ENCODE results near the gene ARMC5. TPM values are rescaled to one million over a fixed set of nuclear protein-coding genes. Genes with fewer than 3 reads are reported as not detected.

Gene ARMC5
- total and polyA plus RNA-seq, 9 of the 15 experiments (the other 6 are each of a cell fraction or from before 2014, with no cell fraction given): 0.11 to 13.5 (median 2.1) TPM

DNA sequence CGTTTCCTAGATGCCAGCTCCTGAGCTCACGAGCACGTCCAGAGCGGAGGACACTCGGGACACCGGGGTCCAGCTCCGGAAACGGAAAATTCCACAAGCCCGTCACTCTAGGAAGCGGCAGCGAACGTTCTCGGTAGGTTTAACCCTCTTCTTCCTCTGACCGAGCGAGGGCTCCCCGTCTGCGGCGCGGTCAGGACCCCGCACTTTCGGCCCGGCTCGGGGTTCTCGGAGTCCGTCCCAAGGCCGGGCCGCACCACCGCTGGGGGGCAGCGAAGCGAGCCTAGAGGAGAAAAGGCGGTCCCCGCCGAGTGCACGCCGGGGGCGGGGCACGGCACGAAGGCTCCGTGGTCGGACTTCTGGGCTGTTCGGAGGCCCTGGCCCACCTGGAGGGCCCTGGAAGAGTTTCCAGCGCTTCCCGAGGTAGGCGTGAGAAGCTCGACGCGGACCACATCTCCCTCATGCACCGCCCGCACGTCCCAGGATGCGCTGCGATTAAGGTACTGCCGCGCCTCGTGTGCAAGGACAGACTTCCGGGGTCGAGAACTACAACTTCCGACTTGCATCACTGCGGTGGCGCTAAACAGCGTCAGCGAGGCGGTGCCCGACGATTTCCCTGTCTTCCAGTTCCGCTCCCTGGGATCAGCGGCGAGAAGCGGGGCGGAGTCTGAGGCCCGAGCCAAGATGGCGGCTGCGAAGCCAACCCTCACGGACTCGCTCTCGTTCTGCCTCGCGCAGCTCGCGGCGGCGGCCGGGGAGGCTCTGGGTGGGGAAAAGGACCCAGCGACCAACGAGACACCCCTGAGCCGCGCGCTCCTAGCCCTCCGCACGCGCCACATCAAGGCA is at the start of gene ARMC5 (continued):
- TF ChIP-seq, protein P1, sequence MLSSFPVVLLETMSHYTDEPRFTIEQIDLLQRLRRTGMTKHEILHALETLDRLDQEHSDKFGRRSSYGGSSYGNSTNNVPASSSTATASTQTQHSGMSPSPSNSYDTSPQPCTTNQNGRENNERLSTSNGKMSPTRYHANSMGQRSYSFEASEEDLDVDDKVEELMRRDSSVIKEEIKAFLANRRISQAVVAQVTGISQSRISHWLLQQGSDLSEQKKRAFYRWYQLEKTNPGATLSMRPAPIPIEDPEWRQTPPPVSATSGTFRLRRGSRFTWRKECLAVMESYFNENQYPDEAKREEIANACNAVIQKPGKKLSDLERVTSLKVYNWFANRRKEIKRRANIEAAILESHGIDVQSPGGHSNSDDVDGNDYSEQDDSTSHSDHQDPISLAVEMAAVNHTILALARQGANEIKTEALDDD (IDR thresholded peaks at IDR 0.05): no peak
- TF ChIP-seq CTBP1 (IDR thresholded peaks at IDR 0.05; ENCODE audit: borderline replicate concordance): peak; percentile 80
- no peak for TF ChIP-seq XRCC4 (IDR thresholded peaks at IDR 0.05; ENCODE audit: extremely low read depth, insufficient read depth, insufficient read length)
- TF ChIP-seq DACH1 (IDR thresholded peaks at IDR 0.05; ENCODE audit: partially characterized antibody): no peak
- TF ChIP-seq, protein P2, sequence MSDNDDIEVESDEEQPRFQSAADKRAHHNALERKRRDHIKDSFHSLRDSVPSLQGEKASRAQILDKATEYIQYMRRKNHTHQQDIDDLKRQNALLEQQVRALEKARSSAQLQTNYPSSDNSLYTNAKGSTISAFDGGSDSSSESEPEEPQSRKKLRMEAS (CRISPR knock-in tag; IDR thresholded peaks at IDR 0.05): peak; percentile 95
- TF ChIP-seq BRF1 (IDR thresholded peaks at IDR 0.05; ENCODE audit: borderline replicate concordance, extremely low read depth, insufficient read length): no peak
- TF ChIP-seq FOXJ2 (tag; IDR thresholded peaks at IDR 0.05): peak; percentile 48
- no peak for TF ChIP-seq FOS (IDR thresholded peaks at IDR 0.05; ENCODE audit: extremely low read depth, insufficient read length)
- TF ChIP-seq, protein P3, sequence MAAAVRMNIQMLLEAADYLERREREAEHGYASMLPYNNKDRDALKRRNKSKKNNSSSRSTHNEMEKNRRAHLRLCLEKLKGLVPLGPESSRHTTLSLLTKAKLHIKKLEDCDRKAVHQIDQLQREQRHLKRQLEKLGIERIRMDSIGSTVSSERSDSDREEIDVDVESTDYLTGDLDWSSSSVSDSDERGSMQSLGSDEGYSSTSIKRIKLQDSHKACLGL (CRISPR knock-in tag; IDR thresholded peaks at IDR 0.05; ENCODE audit: borderline replicate concordance, poor library complexity, severe bottlenecking): peak; percentile 60
- no peak; the same call in 1 of the 2 replicates for TF ChIP-seq ZFPM2 (CRISPR knock-in tag; IDR thresholded peaks at IDR 0.05)
- peak; percentile 62 for TF ChIP-seq ZSCAN29 (IDR thresholded peaks at IDR 0.05)
- peak; percentile 90 for TF ChIP-seq MTA3 (IDR thresholded peaks at IDR 0.05; ENCODE audit: borderline replicate concordance)
- TF ChIP-seq, protein P4, sequence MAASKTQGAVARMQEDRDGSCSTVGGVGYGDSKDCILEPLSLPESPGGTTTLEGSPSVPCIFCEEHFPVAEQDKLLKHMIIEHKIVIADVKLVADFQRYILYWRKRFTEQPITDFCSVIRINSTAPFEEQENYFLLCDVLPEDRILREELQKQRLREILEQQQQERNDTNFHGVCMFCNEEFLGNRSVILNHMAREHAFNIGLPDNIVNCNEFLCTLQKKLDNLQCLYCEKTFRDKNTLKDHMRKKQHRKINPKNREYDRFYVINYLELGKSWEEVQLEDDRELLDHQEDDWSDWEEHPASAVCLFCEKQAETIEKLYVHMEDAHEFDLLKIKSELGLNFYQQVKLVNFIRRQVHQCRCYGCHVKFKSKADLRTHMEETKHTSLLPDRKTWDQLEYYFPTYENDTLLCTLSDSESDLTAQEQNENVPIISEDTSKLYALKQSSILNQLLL (CRISPR knock-in tag; IDR thresholded peaks at IDR 0.05; ENCODE audit: borderline replicate concordance): no peak
- TF ChIP-seq HSF4 (CRISPR knock-in tag; IDR thresholded peaks at IDR 0.05; ENCODE audit: borderline replicate concordance): no peak
- no peak for TF ChIP-seq RBM14 (IDR thresholded peaks at IDR 0.05; ENCODE audit: borderline replicate concordance, insufficient read depth, low read depth, low read length)
- peak; percentile 87 for TF ChIP-seq ATF7 (IDR thresholded peaks at IDR 0.05)
- no peak for TF ChIP-seq IRF2 (CRISPR knock-in tag; IDR thresholded peaks at IDR 0.05)
- TF ChIP-seq, protein P5, sequence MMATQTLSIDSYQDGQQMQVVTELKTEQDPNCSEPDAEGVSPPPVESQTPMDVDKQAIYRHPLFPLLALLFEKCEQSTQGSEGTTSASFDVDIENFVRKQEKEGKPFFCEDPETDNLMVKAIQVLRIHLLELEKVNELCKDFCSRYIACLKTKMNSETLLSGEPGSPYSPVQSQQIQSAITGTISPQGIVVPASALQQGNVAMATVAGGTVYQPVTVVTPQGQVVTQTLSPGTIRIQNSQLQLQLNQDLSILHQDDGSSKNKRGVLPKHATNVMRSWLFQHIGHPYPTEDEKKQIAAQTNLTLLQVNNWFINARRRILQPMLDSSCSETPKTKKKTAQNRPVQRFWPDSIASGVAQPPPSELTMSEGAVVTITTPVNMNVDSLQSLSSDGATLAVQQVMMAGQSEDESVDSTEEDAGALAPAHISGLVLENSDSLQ (IDR thresholded peaks at IDR 0.05): peak; percentile 25; the same call in 1 of the 2 replicates
- no peak for TF ChIP-seq ARHGAP35 (IDR thresholded peaks at IDR 0.05; ENCODE audit: partially characterized antibody)
- TF ChIP-seq NBN (IDR thresholded peaks at IDR 0.05; ENCODE audit: low read depth): peak; percentile 47; the same call in 1 of the 2 replicates
- no peak for TF ChIP-seq STAT5A (IDR thresholded peaks at IDR 0.05; ENCODE audit: borderline replicate concordance, low read length)
- TF ChIP-seq PCBP1 (IDR thresholded peaks at IDR 0.05; ENCODE audit: low read depth, low read length, poor library complexity, severe bottlenecking): peak; percentile 26
- no peak for TF ChIP-seq RFX7 (CRISPR knock-in tag; IDR thresholded peaks at IDR 0.05)
- TF ChIP-seq PML (IDR thresholded peaks at IDR 0.05; ENCODE audit: low read length): peak; percentile 60; the same call in 1 of the 2 replicates
- TF ChIP-seq MYC (IDR thresholded peaks at IDR 0.05; ENCODE audit: low read depth, low read length): peak; percentile 96
- TF ChIP-seq MYC (CRISPR knock-in tag; IDR thresholded peaks at IDR 0.05; ENCODE audit: borderline replicate concordance, low read depth): peak; percentile 96
